Astrocyte (in vitro differentiated cells and primary cell): ENCODE results near the gene GRAMD2A. TPM values are rescaled to one million over a fixed set of nuclear protein-coding genes. Genes with fewer than 3 reads are reported as not detected.

ENCODE experiments used
- DNase-seq: peaks from one replicate; pipeline ENCODE4 v3.0.0-alpha.2; 2010; ENCODE audit warnings: low read depth
- FAIRE-seq: peaks from 2 replicates; lab custom pipeline; 2011; peaks lifted over from hg19 to GRCh38; lab: Jason Lieb, UNC
- H2AFZ ChIP-seq: 2 replicates; pipeline ENCODE4 v1.6.0; 2012; ENCODE audit warnings: low read depth, low read length, inconsistent platforms
- H3K27ac ChIP-seq: 2 replicates; pipeline ENCODE4 v1.5.1; 2011; ENCODE audit warnings: low read depth, low read length, inconsistent platforms
- H3K27me3 ChIP-seq: 2 replicates; pipeline ENCODE4 v1.6.0; 2011; ENCODE audit warnings: low read length, inconsistent platforms; ENCODE audit not compliant: insufficient read depth
- H3K36me3 ChIP-seq: 2 replicates; pipeline ENCODE4 v1.5.1; 2011; ENCODE audit warnings: low read length, inconsistent platforms; ENCODE audit not compliant: insufficient read depth
- H3K4me1 ChIP-seq: 2 replicates; pipeline ENCODE4 v1.5.1; 2011; ENCODE audit warnings: low read length, inconsistent platforms; ENCODE audit not compliant: insufficient read depth
- H3K4me2 ChIP-seq: 2 replicates; pipeline ENCODE4 v1.6.0; 2012; ENCODE audit warnings: low read length, inconsistent platforms
- H3K4me3 ChIP-seq: 2 replicates; pipeline ENCODE4 v1.5.1; 2011; ENCODE audit warnings: low read depth, mild to moderate bottlenecking, low read length, inconsistent platforms; ENCODE audit not compliant: insufficient read depth
- H3K79me2 ChIP-seq: 2 replicates; pipeline ENCODE4 v1.6.0; 2012; ENCODE audit warnings: mild to moderate bottlenecking, low read length, inconsistent platforms; ENCODE audit not compliant: insufficient read depth
- H3K9ac ChIP-seq: 2 replicates; pipeline ENCODE4 v1.6.0; 2012; ENCODE audit warnings: mild to moderate bottlenecking, low read length, inconsistent platforms
- H3K9me3 ChIP-seq: 2 replicates; pipeline ENCODE4 v1.5.1; 2012; ENCODE audit warnings: low read depth, mild to moderate bottlenecking, low read length, inconsistent platforms; ENCODE audit not compliant: insufficient read depth
- H4K20me1 ChIP-seq: 2 replicates; pipeline ENCODE4 v1.6.0; 2012; ENCODE audit warnings: low read length, inconsistent platforms; ENCODE audit not compliant: insufficient read depth
- H3K27ac Mint-ChIP-seq: one replicate; pipeline ENCODE4 v1.8.0; 2021; ENCODE audit warnings: mild to moderate bottlenecking, mixed read lengths; ENCODE audit not compliant: unreplicated experiment
- H3K27me3 Mint-ChIP-seq: one replicate; pipeline ENCODE4 v1.8.0; 2021; ENCODE audit warnings: low read depth, mixed read lengths; ENCODE audit not compliant: unreplicated experiment
- H3K36me3 Mint-ChIP-seq: one replicate; pipeline ENCODE4 v1.8.0; 2021; ENCODE audit warnings: low read depth, mixed read lengths; ENCODE audit not compliant: unreplicated experiment
- H3K4me1 Mint-ChIP-seq: one replicate; pipeline ENCODE4 v1.8.0; 2021; ENCODE audit warnings: low read depth, mixed read lengths; ENCODE audit not compliant: unreplicated experiment
- H3K4me3 Mint-ChIP-seq: one replicate; pipeline ENCODE4 v1.8.0; 2021; ENCODE audit warnings: mild to moderate bottlenecking, moderate library complexity, mixed read lengths; ENCODE audit not compliant: unreplicated experiment
- H3K9me3 Mint-ChIP-seq: one replicate; pipeline ENCODE4 v1.8.0; 2021; ENCODE audit warnings: mild to moderate bottlenecking, mixed read lengths; ENCODE audit not compliant: unreplicated experiment
- CTCF ChIP-seq: IDR thresholded peaks from 2 replicates; pipeline ENCODE4 v1.5.1; 2011; ENCODE audit warnings: low read depth, mild to moderate bottlenecking, inconsistent platforms, low read length, moderate library complexity; ENCODE audit not compliant: insufficient read depth
- EZH2 ChIP-seq: IDR thresholded peaks from 2 replicates; pipeline ENCODE4 v1.6.1; 2012; ENCODE audit warnings: mild to moderate bottlenecking, low read length, inconsistent platforms; ENCODE audit not compliant: insufficient read depth
- total RNA-seq: library from RNA; stranded (reverse); gene quantifications from 2 replicates; pipeline ENCODE4 v1.2.1, GENCODE V29; 2021

Gene GRAMD2A
- total RNA-seq, 1 donor from 2014 or later = 0.68 TPM

DNA sequence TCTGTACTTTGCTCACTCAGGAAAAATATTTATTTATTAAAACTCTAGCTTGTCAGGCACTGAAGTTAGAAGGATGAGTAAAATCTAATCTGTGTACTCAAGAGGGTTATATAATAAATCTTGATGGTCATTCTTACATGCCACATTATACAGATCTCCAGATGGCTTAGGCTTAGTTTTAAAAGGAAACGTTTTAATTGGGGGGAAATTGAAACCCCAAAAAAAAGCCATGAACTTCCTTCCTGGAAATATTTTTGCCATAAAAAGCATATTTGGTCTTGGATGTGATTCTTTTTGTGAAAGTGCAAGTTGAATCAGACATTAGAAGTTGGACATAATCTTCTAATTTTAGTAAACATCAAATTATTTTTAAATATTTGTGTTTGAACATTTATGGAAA is 73.4 kb downstream of the GRAMD2A start:
- no peak for TF ChIP-seq CTCF
- TF ChIP-seq EZH2 = no peak
- Mint-ChIP-seq H3K4me3 (no peak overlapping the region), H3K36me3 (no peaks in the 10 kb centered on the region), H3K27ac (no peak overlapping the region), H3K4me1 (peaks cover 2% of the 10 kb centered on the region), H3K27me3 (no peaks in the 10 kb centered on the region), H3K9me3 (no peaks in the 10 kb centered on the region)
- no peaks in the 10 kb centered on the region for H3K79me2 ChIP-seq
- no peak overlapping the region for H2AFZ ChIP-seq
- H3K9me3 ChIP-seq = no peaks in the 10 kb centered on the region
- H3K27ac ChIP-seq = no peak overlapping the region
- DNase-seq (no peak), FAIRE-seq (no peak)
- H3K27me3 ChIP-seq = no peaks in the 10 kb centered on the region
- no peak overlapping the region for H3K9ac ChIP-seq
- no peaks in the 10 kb centered on the region for H4K20me1 ChIP-seq
- no peak overlapping the region for H3K4me2 ChIP-seq
- H3K36me3 ChIP-seq = no peaks in the 10 kb centered on the region
- H3K4me3 ChIP-seq = no peak overlapping the region
- no peaks in the 10 kb centered on the region for H3K4me1 ChIP-seq

DNA sequence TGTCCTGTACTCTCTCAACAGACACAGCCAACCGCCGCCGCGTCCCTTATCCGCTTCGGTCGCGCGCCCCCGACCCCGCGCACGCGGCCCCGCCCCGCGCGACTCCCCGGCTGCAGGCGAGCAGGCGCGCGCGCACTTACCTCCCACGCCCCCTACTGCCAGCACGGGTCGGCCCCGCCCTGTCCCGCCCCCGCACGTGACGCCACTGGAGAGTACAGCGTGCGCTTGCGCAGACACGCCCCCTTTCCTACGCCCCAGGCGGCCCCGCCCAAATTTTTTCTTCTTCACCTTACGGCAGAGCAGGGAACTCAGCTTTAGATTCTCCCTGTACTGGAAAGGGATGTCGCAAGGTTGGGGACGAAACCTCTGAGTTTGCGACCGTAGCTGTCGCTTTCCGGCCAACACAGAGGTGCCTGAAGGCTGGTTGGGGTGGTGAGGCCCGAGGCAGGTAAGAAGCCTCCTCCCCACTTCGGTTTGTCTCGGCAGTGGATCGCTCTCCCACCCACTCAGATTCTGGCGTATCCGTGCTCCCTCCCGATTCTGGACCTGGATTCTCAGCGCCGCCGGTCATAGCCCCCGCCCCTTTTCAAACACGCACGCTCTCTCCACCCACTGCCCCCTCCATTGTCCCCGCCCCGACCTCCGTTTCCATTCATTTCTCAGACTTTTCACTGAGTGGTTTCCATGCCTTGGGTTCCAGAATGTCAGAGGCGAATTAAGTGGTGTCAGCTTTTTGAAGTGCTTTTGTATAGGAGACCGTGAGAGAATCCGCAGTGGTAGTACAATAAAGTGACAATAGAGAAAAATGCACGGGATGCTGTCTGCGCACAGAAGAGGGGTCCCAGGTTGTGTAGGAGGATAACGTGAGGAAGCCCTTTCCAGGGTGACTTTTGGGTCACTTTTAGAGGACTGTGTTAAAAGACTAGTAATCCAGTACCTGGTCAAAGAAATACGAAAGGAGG is 79.3 kb downstream of the GRAMD2A start, which contains the start of the genes MYO9A and SENP8:
MYO9A (minus strand) TSS at position 134 of the 962 bp plus-strand sequence. CDS start 71,587 bp downstream, outside the sequence.
SENP8 (plus strand) TSS at position 387 of the 962 bp plus-strand sequence. CDS start 21,221 bp downstream, outside the sequence.
- Histone ChIP-seq H2AFZ (peak within 1 kb of the TSS; percentile 96), H3K9ac (peak within 1 kb of the TSS; percentile 97), H3K9me3 (no peaks in the 10 kb centered on the region), H3K36me3 (no peaks in the 10 kb centered on the region), H3K4me2 (peak within 1 kb of the TSS; percentile 97), H3K4me3 (peak within 1 kb of the TSS; percentile 94), H4K20me1 (peaks cover 31% of the 10 kb centered on the region), H3K27me3 (no peaks in the 10 kb centered on the region), H3K4me1 (peaks cover 7% of the 10 kb centered on the region), H3K79me2 (peaks cover 40% of the 10 kb centered on the region), H3K27ac (peak within 1 kb of the TSS; percentile 98)
- Mint-ChIP-seq H3K27ac (peak within 1 kb of the TSS; percentile 97), H3K4me3 (peak within 1 kb of the TSS; percentile 99), H3K4me1 (peaks cover 18% of the 10 kb centered on the region), H3K27me3 (no peaks in the 10 kb centered on the region), H3K36me3 (no peaks in the 10 kb centered on the region), H3K9me3 (no peaks in the 10 kb centered on the region)
- FAIRE-seq (no peak), DNase-seq (peak; percentile 96)
- no peak for TF ChIP-seq EZH2
- no peak for TF ChIP-seq CTCF
